ENCODE results near the gene UBTF. TPM values are rescaled to one million over a fixed set of nuclear protein-coding genes. Genes with fewer than 3 reads are reported as not detected.

Gene UBTF
- total and polyA plus RNA-seq, 9 of the 15 experiments (the other 6 are each of a cell fraction or from before 2014, with no cell fraction given) = 1.2 to 113 (median 83.6) TPM

DNA sequence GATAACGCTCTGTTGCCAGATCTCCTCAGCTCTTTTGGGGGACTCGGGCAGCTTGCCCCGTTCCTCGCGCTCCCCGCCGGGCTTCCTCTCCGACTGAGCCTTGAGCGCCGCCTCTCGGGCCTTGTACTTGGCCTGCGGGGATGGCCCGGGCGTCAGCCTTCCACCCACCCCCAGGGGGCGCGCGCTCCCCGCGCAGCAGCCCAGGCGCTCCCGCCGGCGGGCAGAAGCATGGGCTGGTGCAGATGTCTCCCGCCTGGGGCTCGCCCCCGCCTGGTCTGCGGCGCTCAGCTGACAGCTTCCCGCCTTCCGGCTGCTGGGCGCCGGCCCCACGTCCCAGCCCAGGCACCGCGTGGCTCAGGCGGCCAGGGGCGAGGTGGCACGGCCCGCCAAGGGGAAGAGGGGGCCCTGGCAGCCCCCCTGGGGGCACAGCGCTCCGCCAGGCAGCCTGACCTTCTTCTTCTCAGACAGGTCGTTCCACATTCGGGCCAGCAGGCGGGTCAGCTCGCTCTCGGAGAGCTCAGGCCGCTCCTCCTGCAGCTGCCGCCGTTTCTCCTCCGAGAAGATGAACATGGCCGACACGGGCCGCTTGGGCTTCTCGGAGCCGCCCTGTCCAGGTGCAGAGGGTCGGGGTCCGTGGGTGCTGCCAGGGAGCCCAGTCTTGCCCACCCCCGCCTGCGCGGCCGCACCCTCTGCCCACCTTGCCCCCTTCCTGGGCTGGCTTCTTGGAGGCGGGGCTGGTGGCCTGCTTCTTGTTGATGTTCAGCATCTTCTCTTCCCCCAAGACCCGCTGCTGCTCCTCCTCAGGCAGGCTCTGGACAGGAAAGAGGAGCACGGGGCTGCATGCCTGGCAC lies 8.9 kb downstream of the UBTF start (continued):
- TF ChIP-seq MYC (IDR thresholded peaks at IDR 0.05; ENCODE audit: low read depth, low read length) = peak; percentile 90
- TF ChIP-seq MYC (CRISPR knock-in tag; IDR thresholded peaks at IDR 0.05; ENCODE audit: borderline replicate concordance, low read depth) = no peak
- TF ChIP-seq ZNF431 (CRISPR knock-in tag; IDR thresholded peaks at IDR 0.05) = peak; percentile 47; the same call in 1 of the 2 replicates
- 0 out of 2 replicates have a peak, but pooled peaks have one; percentile 59 for TF ChIP-seq SMAD2 (IDR thresholded peaks at IDR 0.05; ENCODE audit: low read depth, low read length)
- TF ChIP-seq ATF7 (IDR thresholded peaks at IDR 0.05) = peak; percentile 64
- TF ChIP-seq RFX1 (IDR thresholded peaks at IDR 0.05) = no peak
- TF ChIP-seq HIVEP1 (CRISPR knock-in tag; IDR thresholded peaks at IDR 0.05) = no peak
- no peak for TF ChIP-seq BRF1 (IDR thresholded peaks at IDR 0.05; ENCODE audit: borderline replicate concordance, extremely low read depth, insufficient read length)
- TF ChIP-seq PHTF2 (CRISPR knock-in tag; IDR thresholded peaks at IDR 0.05) = no peak
- TF ChIP-seq, protein P1, sequence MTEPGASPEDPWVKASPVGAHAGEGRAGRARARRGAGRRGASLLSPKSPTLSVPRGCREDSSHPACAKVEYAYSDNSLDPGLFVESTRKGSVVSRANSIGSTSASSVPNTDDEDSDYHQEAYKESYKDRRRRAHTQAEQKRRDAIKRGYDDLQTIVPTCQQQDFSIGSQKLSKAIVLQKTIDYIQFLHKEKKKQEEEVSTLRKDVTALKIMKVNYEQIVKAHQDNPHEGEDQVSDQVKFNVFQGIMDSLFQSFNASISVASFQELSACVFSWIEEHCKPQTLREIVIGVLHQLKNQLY (CRISPR knock-in tag; conservative IDR thresholded peaks at IDR 0.05) = no peak
- TF ChIP-seq ETV1 (tag; conservative IDR thresholded peaks at IDR 0.05; ENCODE audit: low read depth) = 0 out of 2 replicates have a peak, but pooled peaks have one; percentile 31
- no peak for TF ChIP-seq ESRRB (CRISPR knock-in tag; IDR thresholded peaks at IDR 0.05; ENCODE audit: borderline replicate concordance)
- no peak for TF ChIP-seq SMARCC2 (IDR thresholded peaks at IDR 0.05; ENCODE audit: low read depth)
- TF ChIP-seq EGR1 (conservative IDR thresholded peaks at IDR 0.05) = peak; percentile 91
- TF ChIP-seq, protein P2, sequence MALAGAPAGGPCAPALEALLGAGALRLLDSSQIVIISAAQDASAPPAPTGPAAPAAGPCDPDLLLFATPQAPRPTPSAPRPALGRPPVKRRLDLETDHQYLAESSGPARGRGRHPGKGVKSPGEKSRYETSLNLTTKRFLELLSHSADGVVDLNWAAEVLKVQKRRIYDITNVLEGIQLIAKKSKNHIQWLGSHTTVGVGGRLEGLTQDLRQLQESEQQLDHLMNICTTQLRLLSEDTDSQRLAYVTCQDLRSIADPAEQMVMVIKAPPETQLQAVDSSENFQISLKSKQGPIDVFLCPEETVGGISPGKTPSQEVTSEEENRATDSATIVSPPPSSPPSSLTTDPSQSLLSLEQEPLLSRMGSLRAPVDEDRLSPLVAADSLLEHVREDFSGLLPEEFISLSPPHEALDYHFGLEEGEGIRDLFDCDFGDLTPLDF (CRISPR knock-in tag; IDR thresholded peaks at IDR 0.05) = peak; percentile 98
- peak; percentile 70; the same call in 1 of the 2 replicates for TF ChIP-seq KAT7 (CRISPR knock-in tag; IDR thresholded peaks at IDR 0.05; ENCODE audit: borderline replicate concordance)
- TF ChIP-seq, protein P3, sequence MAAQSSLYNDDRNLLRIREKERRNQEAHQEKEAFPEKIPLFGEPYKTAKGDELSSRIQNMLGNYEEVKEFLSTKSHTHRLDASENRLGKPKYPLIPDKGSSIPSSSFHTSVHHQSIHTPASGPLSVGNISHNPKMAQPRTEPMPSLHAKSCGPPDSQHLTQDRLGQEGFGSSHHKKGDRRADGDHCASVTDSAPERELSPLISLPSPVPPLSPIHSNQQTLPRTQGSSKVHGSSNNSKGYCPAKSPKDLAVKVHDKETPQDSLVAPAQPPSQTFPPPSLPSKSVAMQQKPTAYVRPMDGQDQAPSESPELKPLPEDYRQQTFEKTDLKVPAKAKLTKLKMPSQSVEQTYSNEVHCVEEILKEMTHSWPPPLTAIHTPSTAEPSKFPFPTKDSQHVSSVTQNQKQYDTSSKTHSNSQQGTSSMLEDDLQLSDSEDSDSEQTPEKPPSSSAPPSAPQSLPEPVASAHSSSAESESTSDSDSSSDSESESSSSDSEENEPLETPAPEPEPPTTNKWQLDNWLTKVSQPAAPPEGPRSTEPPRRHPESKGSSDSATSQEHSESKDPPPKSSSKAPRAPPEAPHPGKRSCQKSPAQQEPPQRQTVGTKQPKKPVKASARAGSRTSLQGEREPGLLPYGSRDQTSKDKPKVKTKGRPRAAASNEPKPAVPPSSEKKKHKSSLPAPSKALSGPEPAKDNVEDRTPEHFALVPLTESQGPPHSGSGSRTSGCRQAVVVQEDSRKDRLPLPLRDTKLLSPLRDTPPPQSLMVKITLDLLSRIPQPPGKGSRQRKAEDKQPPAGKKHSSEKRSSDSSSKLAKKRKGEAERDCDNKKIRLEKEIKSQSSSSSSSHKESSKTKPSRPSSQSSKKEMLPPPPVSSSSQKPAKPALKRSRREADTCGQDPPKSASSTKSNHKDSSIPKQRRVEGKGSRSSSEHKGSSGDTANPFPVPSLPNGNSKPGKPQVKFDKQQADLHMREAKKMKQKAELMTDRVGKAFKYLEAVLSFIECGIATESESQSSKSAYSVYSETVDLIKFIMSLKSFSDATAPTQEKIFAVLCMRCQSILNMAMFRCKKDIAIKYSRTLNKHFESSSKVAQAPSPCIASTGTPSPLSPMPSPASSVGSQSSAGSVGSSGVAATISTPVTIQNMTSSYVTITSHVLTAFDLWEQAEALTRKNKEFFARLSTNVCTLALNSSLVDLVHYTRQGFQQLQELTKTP (IDR thresholded peaks at IDR 0.05; ENCODE audit: low read depth in 1 of 2, partially characterized antibody in 2 of 2) = no peak
- TF ChIP-seq ZKSCAN1 (IDR thresholded peaks at IDR 0.05; ENCODE audit: low read depth, low read length) = 0 out of 2 replicates have a peak, but pooled peaks have one; percentile 62
- TF ChIP-seq ZKSCAN8 (CRISPR knock-in tag; IDR thresholded peaks at IDR 0.05) = no peak
- TF ChIP-seq, protein P4, sequence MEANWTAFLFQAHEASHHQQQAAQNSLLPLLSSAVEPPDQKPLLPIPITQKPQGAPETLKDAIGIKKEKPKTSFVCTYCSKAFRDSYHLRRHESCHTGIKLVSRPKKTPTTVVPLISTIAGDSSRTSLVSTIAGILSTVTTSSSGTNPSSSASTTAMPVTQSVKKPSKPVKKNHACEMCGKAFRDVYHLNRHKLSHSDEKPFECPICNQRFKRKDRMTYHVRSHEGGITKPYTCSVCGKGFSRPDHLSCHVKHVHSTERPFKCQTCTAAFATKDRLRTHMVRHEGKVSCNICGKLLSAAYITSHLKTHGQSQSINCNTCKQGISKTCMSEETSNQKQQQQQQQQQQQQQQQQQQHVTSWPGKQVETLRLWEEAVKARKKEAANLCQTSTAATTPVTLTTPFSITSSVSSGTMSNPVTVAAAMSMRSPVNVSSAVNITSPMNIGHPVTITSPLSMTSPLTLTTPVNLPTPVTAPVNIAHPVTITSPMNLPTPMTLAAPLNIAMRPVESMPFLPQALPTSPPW (CRISPR knock-in tag; IDR thresholded peaks at IDR 0.05) = peak; percentile 92

Measured in K562 (cell line).